Activated CD4-positive, alpha-beta T cell treated with anti-CD3 and anti-CD28 coated beads, Interleukin-10, Interleukin-2, amounts not matched to agents 100 ng/mL and 50 ng/mL, durations not matched to agents 16 hours and 8 hours (primary cell): ENCODE data around the gene ZBED2.
A peak's percentile ranks its signal among the peaks of the same experiment; 100 is the strongest.
"Not testable (repeated sequence)": the region's sequence is repeated elsewhere in the genome, so short reads cannot be mapped to it uniquely, and the experiment has no call there.

Source experiments
- DNase-seq: peaks from one replicate; pipeline ENCODE4 v3.0.0-alpha.2; 2020

ZBED2 gene

GRCh38 chr3:111570404-111571030 lies 24.6 kb downstream of the ZBED2 start:
- DNase-seq = no peak

- no peak for DNase-seq
Observed at GRCh38 chr3:111568911-111569310, 26.2 kb downstream of the ZBED2 start.

- no peak for DNase-seq
Observed at GRCh38 chr3:111568355-111568754, 26.8 kb downstream of the ZBED2 start.

- DNase-seq = no peak
Observed at GRCh38 chr3:111566844-111567243, 28.3 kb downstream of the ZBED2 start.

- DNase-seq = not testable (repeated sequence)
Observed at GRCh38 chr3:111561902-111562301, 33.2 kb downstream of the ZBED2 start.

GRCh38 chr3:111548756-111549155 lies 46.4 kb downstream of the ZBED2 start:
- DNase-seq = no peak

GRCh38 chr3:111548092-111548491 lies 47.1 kb downstream of the ZBED2 start:
- peak; percentile 77 for DNase-seq

GRCh38 chr3:111547631-111548030 lies 47.5 kb downstream of the ZBED2 start:
- DNase-seq = peak; percentile 92

- peak; percentile 34 for DNase-seq
Observed at GRCh38 chr3:111545349-111545748, 49.8 kb downstream of the ZBED2 start.
